DLD1 (cell line): Measurements from ENCODE around the gene ZNF467.

Experiments used
- in situ Hi-C: cut with HindIII; loops from 2 replicates; pipeline ENCODE4 v1.10.0; 2017; ENCODE audit warnings: low sequenced_read_pairs

The ZNF467 gene, protein sequence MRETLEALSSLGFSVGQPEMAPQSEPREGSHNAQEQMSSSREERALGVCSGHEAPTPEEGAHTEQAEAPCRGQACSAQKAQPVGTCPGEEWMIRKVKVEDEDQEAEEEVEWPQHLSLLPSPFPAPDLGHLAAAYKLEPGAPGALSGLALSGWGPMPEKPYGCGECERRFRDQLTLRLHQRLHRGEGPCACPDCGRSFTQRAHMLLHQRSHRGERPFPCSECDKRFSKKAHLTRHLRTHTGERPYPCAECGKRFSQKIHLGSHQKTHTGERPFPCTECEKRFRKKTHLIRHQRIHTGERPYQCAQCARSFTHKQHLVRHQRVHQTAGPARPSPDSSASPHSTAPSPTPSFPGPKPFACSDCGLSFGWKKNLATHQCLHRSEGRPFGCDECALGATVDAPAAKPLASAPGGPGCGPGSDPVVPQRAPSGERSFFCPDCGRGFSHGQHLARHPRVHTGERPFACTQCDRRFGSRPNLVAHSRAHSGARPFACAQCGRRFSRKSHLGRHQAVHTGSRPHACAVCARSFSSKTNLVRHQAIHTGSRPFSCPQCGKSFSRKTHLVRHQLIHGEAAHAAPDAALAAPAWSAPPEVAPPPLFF

DNA sequence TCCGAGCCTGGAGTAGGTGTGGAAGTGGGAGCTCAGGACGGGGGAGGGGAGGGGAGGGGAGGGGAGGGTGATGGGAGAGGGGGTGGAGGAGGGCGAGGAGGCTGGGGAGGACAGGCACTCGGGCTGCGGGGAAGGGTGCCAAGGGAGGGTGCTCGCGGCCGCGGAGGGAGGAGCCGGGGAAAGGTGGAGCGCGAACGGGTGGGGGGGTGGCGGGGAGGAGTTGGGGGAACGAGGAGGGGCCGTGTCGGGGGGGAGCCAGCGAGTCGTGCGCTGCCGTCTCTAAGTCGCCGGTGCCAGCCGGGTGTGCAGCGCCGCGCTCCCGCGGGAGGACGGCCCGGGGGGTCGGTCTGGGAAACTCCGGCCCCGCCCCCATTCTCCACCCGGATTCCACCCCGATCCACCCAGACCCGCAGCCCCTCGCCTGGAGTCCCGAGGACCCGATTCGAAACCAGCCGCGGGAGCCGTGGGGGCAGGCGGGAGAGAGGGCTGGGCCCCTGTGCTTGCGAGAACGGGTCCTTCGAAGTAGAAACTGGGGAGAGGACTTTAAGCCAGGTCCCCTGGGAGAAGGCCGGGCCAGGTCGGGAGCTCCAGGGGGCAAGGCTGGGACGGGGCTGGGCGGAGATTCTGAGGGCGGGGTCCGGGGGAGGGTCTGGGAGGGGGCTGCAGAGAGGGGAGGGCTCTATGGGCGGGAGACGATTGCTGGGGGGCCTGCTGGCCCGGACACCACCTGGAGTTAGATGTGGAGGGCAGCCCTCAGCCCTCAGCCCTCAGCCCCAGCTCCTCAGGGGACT is at the start of gene ZNF467:
ZNF467 (minus strand) TSS at position 143 of the 791 bp plus-strand sequence. CDS start 2,556 bp downstream, outside the sequence.
- in situ Hi-C loops: no loop called here

DNA sequence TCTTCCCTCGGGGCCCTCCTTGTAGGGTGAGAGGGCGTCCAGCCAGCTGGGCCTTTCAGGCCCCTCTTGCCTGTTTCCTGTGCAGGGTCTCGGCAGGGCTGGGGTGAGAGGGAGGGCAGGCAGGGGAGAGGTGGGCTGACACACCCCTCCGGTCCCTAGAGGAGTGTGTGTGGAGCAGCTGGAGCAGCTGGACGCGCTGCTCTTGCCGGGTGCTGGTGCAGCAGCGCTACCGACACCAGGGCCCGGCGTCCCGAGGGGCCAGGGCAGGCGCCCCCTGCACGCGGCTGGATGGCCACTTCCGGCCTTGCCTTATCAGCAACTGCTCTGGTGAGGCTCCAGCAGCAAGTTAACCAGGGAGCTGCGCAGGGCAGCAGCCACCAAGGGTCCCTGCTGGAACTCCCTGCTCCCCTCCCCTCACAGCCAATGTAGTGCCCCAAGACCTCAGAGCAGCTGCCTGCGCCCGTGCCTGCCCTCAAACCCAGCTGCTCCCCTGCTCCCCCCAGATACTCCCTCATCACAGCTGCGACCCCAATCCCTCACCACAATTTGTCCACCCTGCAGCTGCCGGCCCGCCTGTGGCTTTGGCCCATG is 49.1 kb upstream of the ZNF467 start:
- in situ Hi-C loops: no loop called here

DNA sequence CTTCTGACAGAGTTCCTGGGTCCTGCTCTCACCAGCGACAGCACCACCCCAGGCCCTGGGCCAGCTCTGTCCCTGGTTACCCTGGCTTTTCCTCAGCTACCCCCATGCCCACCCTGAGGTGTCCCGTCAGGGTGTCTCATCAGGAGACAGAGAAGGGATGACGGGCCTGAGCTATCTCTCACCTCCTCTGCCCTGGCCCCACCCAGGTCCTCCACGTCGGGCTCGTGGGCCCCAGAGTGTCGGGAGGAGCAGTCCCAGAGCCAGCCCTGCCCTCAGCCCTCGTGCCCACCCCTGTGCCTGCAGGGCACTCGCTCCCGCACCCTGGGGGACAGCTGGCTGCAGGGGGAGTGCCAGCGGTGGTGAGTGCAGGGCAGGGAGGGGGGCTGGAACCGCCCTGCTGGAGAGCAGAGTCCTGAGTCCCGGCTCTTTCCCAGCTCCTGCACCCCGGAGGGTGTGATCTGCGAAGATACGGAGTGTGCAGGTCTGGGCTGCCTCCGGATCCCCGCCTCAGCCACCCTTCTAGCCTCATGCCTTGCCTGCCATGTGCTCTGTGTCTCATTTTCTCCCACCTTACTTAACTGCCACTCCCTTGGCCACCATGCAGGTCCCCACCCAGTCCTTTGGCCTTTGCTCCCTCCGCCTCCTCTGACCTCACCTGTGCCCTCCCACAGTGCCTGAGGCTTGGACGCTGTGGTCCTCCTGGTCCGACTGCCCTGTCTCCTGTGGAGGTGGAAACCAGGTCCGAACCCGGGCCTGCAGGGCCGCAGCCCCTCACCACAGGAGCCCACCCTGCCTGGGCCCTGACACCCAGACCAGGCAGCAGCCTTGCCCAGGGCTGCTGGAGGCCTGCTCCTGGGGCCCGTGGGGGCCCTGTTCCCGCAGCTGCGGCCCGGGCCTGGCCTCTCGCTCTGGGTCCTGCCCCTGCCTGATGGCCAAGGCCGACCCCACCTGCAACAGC is 48.1 kb upstream of the ZNF467 start:
- in situ Hi-C loops: no loop called here

DNA sequence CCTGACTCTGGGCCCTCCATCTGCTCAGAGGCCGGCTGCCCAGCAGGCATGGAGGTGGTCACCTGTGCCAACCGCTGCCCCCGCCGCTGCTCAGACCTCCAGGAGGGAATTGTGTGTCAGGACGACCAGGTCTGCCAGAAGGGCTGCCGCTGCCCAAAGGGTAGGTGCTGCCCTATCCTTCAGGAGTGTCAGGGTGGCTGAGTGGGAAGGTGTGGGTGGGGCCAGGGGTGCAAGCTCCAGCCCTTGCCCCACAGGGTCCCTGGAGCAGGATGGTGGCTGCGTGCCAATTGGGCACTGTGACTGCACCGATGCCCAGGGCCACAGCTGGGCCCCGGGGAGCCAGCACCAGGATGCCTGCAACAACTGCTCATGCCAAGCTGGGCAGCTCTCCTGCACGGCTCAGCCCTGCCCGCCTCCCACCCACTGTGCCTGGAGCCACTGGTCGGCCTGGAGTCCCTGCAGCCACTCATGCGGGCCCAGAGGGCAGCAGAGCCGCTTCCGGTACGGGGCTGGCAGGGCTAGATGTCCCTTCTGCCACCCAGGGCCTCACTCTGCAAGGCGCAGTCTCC is 47.3 kb upstream of the ZNF467 start:
- in situ Hi-C loops: no loop called here

DNA sequence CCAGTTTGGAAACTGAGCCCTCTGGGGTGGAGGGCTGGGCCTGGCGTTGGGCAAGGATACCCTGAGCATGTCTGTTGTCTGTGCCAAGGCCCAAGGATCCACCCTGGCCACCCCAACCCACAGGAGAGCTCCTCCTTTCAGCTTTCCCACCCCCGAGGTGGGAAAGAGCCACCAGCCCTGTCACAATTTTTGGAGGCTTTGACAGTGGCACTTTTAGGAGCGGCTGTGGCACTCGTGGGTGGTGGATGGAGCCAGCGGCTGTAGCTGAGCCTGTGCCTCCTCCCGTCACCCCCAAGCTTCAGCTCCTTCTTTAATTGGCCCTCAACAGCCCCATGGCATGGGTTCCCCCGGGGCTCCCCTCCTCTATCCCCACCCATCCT is 46.6 kb upstream of the ZNF467 start:
- in situ Hi-C loops: no loop called here

DNA sequence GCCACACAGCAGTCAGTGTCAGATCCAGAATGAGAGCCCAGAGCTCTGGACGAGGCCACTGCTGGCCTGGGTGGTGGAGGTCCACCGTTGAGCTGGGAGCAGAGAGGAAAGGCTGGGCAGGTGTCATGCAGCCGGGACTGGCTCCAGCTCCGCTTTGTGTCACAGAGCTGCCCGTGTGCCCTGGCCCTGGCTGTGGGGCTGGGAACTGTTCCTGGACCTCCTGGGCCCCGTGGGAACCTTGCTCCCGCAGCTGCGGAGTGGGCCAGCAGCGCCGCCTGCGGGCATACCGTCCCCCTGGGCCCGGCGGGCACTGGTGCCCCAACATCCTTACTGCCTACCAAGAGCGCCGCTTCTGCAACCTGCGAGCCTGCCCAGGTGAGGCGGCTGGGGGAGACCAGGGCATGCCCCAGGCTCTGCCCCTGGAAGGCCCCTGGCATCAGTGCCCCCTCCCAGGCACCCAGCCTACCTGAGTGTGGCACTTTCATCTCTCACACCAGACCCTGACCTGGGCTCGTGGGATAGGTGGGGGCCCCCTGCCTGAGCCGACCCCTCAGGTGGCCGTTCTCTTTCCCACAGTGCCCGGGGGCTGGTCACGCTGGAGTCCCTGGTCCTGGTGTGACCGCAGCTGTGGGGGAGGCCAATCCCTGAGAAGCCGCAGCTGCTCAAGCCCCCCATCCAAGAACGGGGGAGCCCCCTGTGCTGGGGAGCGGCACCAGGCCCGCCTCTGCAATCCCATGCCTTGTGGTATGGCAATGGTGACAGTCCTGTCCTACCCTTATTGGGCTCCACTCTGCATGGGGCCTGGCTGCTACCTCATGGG is 46.0 kb upstream of the ZNF467 start:
- in situ Hi-C loops: no loop called here

DNA sequence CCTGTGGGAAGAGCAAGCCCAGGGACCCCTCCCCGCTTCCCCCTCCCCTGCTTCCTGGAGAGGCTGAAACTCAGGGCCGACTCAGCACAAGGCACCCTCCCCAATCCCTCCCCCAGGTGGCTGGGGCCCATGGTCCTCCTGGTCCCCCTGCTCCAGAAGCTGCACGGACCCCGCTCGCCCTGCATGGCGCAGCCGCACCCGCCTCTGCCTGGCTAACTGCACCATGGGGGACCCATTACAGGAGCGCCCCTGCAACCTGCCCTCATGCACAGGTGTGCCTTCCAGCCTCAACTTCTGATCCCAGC is 45.1 kb upstream of the ZNF467 start:
- in situ Hi-C loops: no loop called here

DNA sequence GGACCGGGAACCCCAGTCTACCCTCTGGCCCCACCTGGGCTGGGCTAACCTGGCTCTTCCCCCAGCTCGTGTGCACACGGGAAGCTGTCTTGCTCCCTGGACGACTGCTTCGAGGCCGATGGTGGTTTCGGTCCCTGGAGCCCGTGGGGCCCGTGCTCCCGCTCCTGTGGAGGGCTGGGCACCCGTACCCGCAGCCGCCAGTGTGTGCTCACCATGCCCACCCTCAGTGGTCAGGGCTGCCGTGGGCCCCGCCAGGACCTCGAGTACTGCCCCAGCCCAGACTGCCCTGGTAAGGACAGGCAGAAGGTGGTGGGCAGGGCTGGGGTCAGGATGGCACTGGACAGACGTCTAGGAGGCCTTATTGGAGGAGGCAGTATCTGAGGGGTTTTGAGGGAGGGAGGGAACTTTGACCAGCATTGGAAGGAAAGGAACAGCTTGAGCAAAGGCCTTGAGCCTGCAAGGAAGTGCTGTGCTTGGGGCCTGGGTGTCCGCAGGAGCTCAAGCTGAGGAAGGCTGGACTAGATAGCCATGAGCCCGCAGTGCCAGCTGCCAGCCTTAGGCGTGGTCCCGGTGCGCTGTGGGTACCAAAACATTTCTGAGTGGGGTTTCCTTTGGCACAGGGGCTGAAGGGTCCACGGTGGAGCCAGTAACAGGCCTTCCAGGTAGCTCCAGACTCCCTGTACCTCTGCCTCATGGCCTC is 44.6 kb upstream of the ZNF467 start:
- in situ Hi-C loops: no loop called here

DNA sequence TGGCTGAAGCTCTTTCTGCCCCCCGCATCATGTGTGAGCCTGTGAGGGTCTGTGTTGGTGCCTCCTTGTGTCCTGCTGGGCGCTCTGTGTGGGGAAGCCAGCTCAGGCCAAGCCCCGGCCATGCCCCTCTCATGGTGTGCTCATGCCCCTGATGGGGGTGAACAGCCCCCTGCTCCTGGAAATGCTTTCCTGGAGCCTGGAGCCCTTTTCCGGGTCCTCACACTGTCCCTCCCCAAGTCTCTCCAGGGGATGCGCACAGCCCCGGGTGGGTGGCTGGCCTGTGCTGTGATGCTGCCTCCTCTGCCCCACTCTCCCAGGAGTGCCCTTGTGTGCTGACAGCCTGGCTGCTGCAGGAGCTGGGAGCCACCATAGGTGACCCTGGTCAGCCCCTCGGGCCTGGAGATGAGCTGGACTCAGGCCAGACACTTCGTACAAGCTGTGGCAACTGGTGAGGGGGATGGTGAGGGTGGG is 43.9 kb upstream of the ZNF467 start:
- in situ Hi-C loops: no loop called here

DNA sequence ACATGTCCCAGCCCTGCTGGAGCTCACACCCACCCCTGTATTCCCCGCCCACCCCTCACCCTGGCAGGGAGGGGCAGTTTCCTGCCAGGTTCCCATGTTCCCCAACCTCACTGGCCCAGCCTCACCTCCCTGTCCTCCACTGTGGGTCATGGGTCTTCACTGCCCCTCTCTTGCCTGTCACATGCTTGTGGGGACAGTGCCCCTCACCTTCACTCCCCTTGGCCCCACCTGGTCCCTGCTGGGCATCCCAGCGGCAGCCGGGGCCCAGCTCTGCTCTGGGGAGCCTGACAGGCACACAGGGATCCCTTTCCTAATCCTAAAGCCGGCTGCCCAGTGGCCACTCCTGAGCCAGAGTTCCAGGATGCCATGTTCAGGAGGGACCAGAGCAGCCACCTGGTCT is 43.4 kb upstream of the ZNF467 start:
- in situ Hi-C loops: no loop called here

DNA sequence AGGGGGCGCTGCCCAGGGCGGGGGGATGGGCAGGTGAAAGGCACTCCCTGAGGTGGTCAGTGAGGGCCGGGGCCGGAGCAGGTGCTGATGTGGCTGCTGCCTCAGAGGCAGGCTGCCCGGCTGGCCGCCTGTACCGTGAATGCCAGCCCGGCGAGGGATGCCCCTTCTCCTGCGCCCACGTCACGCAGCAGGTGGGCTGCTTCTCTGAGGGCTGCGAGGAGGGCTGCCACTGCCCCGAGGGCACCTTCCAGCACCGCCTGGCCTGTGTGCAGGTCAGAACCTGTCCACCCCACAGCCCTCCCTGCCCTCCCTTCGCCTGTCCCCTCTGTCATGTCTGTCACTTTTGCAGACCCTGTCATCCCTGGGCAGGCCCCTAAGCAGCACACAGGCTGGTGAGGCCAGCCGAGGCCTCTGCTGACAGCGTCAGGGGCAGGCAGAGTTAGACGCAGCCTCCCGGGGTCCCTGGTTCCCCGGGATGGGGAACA is 42.9 kb upstream of the ZNF467 start:
- in situ Hi-C loops: no loop called here

DNA sequence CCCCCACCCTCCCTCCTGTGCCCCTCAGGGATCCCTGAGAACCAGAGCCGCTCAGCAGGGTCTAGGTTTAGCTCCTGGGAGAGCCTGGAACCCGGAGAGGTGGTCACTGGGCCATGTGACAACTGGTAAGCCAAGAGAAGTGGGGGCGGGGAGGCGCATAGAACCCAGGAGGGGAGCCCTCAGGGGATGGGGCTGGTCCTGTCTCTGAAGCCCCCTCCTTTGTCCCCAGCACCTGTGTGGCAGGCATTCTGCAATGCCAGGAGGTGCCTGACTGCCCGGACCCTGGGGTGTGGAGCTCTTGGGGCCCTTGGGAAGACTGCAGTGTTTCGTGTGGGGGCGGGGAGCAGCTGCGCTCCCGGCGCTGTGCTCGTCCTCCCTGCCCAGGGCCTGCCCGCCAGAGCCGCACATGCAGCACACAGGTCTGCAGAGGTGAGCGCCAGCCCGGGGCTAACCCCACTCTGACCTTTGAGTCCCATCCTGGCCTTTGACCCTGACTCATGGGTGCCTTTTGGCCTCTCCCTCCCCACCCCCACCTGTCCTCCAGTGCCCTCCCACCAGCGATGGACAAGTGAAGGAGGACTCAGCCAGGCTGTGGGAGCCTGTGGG is 42.4 kb upstream of the ZNF467 start:
- in situ Hi-C loops: no loop called here

DNA sequence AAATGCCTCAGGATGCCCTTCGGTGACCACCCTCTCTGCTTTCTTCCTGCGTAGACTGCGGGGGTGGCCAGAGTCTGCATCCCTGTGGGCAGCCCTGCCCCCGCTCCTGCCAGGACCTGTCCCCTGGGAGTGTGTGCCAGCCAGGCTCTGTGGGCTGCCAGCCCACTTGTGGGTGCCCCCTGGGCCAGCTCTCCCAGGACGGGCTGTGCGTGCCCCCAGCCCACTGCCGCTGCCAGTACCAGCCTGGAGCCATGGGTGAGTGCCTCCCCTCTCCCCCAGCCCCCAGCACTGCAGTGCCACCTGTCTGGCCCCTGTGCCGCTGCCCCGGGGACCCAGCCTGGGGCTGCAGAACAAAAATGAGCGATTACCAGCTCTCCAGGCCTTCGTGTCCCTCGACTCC is 41.7 kb upstream of the ZNF467 start:
- in situ Hi-C loops: no loop called here

DNA sequence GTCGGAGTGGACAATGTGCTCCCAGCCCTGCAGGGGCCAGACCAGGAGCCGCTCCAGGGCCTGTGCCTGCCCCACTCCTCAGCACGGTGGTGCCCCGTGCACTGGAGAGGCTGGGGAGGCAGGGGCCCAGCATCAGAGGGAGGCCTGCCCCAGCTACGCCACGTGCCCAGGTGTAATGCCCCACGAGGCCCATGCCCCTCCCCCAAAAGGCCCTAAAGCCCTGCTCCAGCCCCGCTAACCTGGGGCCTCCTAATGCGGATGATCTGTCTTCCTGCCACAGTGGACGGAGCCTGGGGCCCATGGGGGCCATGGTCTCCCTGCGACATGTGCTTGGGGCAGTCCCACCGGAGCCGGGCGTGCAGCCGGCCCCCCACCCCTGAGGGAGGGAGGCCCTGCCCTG is 41.1 kb upstream of the ZNF467 start:
- in situ Hi-C loops: no loop called here

DNA sequence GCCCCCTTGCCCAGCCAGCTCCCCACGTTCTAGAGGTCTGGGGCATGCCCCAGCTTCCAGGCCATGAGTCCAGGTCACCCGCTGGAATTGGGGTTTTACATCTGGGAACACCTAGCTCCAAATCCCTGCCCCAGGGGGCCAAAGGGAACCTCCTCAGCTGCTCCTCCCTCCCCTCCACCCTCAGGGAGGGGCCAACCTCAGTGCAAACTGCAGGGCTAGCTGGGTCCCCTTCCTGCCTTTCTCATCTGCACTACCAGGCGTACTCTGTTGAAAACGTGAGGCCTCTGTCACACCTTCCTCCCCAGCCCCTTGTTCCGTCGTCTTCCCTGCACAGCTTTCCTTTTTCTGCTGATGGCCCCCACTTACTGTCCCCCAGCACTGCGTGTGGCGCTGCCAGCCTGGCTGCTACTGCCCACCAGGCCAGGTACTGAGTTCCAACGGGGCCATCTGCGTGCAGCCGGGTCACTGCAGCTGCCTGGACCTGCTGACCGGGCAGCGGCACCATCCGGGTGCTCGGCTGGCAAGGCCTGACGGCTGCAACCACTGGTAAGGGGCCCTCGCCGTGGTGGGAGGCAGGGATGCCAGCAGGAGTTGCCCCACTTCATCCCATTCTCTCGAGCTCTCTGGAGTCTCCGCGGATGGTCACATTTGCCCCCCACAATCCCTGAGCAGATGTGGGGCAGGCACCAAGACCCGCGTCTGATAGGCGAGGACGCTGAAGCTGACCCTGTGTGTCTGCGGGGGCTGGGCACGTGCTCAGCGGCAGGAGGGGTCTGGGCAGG is 40.1 kb upstream of the ZNF467 start:
- in situ Hi-C loops: no loop called here

DNA sequence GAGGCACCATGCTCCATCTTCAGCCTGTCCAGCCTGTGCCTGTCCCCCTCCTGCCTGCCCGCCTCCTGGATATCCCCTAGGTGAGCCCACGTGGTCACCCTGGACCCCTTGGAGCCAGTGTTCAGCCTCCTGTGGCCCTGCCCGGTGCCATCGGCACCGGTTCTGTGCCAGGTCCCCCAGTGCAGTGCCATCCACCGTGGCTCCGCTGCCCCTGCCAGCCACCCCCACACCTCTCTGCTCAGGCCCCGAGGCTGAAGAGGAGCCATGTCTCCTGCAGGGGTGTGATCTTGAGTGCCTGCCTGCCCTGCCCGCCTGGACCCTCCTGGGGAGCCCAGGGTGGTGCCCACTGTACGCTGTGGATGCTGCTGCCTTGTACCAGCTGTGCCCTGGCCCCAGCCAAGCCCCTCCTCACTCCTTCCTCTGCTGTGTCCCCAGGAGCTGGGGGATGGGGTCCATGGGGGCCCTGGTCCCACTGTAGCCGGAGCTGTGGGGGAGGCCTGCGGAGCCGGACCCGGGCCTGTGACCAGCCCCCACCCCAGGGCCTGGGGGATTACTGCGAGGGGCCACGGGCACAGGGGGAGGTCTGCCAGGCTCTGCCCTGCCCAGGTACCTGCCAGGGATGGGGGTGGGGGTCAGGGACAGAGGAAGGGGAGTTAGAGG is 38.6 kb upstream of the ZNF467 start:
- in situ Hi-C loops: no loop called here

DNA sequence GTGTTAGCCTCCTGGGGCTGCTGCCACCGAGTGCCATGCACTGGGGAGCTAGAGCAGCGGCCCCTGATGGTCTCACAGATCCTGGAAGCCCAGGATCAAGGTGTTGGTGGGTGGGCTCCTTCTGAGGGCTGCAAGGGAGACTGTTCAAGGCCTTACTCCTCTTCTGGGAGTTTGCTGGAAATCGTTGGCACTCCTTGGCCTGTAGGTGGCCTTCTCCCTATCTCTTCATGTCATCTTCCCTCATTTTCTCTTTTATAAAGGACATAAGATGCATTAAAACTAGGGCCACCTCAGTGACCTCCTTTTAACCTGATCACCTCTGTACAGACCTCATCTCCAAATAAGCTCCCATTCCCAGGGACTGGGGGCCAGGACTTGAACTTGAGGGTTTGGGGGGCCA is 37.8 kb upstream of the ZNF467 start:
- in situ Hi-C loops: no loop called here
